ENCODE data around the gene POPDC3. TPM values are rescaled to one million over a fixed set of nuclear protein-coding genes. Genes with fewer than 3 reads are reported as not detected.

The POPDC3 gene
- total and polyA plus RNA-seq, 2 of the 13 experiments (the other 11 are each of a cell fraction or from before 2014, with no cell fraction given): 0.18 to 0.20 TPM

- H3K4me3 ChIP-seq (replicated peaks in 1 of 3; ENCODE audit: insufficient read depth in 1 of 3, low read depth in 2 of 3, low read length in 3 of 3): no peak overlapping the region
- no peak for DNase-seq (ENCODE audit: low spot score)
- 45% methylated on average over 3 of the region's 3 CpGs for WGBS (ENCODE audit: low lambda C conversion rate)
- BruUV-seq (replicated peaks): no TSS peak
- intact Hi-C loops (cut with micrococcal nuclease; ENCODE audit: unreplicated experiment): no loop called here
- H3K27ac ChIP-seq (ENCODE audit: extremely low read length, insufficient read depth, low read length): no peak overlapping the region
- no peaks in the 10 kb centered on the region; a peak in 1 of 5 replicates for H3K27me3 ChIP-seq (ENCODE audit: control insufficient read depth in 1 of 2, insufficient read depth in 2 of 2, low read length in 2 of 2)
- POLR2A ChIA-PET: no interaction called here
- H3K79me2 ChIP-seq (ENCODE audit: insufficient read depth, low read length): no peaks in the 10 kb centered on the region
- H3K36me3 ChIP-seq (replicated peaks in 1 of 2; ENCODE audit: control insufficient read depth in 1 of 2, insufficient read depth in 2 of 2, low read length in 2 of 2): no peaks in the 10 kb centered on the region
- ATAC-seq: no peak
- H3K4me2 ChIP-seq (ENCODE audit: low read depth, low read length): no peak overlapping the region
- H3K9me3 ChIP-seq (ENCODE audit: low read length): no peaks in the 10 kb centered on the region
- no peaks in the 10 kb centered on the region for H3K4me1 ChIP-seq (ENCODE audit: insufficient read depth, low read length)
- no peak for TF ChIP-seq SMARCC2 (IDR thresholded peaks at IDR 0.05)
- no peak for TF ChIP-seq ZHX1 (CRISPR knock-in tag; IDR thresholded peaks at IDR 0.05; ENCODE audit: low read depth)
- no peak for TF ChIP-seq NRL (CRISPR knock-in tag; IDR thresholded peaks at IDR 0.05; ENCODE audit: borderline replicate concordance)
- TF ChIP-seq ZNF800 (CRISPR knock-in tag; IDR thresholded peaks at IDR 0.05): no peak
- FAIRE-seq: no peak
- CTCF ChIA-PET (ENCODE audit: low intra/inter-chr PET ratio, low total read pairs): no interaction called here
- in situ Hi-C loops (cut with HindIII; ENCODE audit: extremely low pct_ligation_motif_present, low pct_unique_long_range_greater_than_20kb): no loop called here
- no peaks in the 10 kb centered on the region for H4K20me1 ChIP-seq (ENCODE audit: insufficient read depth, low read length)
- H2AFZ ChIP-seq (ENCODE audit: low read length): no peak overlapping the region
- no peak overlapping the region for H3K9ac ChIP-seq (ENCODE audit: insufficient read depth, low read depth, low read length)
Observed at GRCh38 chr6:105227295-105227767, 47.5 kb upstream of the POPDC3 start.
